B cell (primary cell): Measurements from ENCODE around the gene ZC2HC1B.

ENCODE experiments used
- EZH2 ChIP-seq: IDR thresholded peaks from 2 replicates; pipeline ENCODE4 v1.6.1; 2012; ENCODE audit warnings: borderline replicate concordance, low read depth, mild to moderate bottlenecking, moderate library complexity, low read length; ENCODE audit not compliant: insufficient read depth, poor library complexity, severe bottlenecking
- TF ChIP-seq, protein P1 (sequence below): fragments of 200-600 bp; IDR thresholded peaks from one replicate; pipeline ENCODE4 v1.8.0; 2022; ENCODE audit warnings: antibody characterized with exemption, mild to moderate bottlenecking

DNA sequence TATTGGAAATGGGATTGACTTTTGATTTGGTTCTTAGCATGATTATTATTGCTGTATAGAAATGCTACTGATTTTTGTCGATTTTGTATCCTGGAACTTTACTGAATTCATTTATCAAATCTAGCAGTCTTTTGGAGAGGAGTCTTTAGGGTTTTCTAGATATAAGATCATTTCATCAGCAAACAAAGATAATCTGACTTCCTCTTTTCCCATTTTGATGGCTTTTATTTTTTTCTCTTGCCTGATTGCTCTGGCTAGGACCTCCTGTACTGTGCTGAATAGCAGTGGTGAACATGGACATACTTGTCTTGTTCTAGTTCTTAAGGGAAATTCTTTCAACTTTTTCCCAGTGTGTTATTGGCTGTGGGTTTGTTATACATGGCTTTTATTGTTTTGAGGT lies 64.6 kb downstream of the ZC2HC1B start:
- TF ChIP-seq, protein P1, sequence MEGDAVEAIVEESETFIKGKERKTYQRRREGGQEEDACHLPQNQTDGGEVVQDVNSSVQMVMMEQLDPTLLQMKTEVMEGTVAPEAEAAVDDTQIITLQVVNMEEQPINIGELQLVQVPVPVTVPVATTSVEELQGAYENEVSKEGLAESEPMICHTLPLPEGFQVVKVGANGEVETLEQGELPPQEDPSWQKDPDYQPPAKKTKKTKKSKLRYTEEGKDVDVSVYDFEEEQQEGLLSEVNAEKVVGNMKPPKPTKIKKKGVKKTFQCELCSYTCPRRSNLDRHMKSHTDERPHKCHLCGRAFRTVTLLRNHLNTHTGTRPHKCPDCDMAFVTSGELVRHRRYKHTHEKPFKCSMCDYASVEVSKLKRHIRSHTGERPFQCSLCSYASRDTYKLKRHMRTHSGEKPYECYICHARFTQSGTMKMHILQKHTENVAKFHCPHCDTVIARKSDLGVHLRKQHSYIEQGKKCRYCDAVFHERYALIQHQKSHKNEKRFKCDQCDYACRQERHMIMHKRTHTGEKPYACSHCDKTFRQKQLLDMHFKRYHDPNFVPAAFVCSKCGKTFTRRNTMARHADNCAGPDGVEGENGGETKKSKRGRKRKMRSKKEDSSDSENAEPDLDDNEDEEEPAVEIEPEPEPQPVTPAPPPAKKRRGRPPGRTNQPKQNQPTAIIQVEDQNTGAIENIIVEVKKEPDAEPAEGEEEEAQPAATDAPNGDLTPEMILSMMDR: no peak
- TF ChIP-seq EZH2: no peak
